A673 (cell line): Measurements from ENCODE around the gene TTF1. TPM values are rescaled to one million over a fixed set of nuclear protein-coding genes. Genes with fewer than 3 reads are reported as not detected.

Experiments used
- BruUV-seq: library from RNA; stranded (reverse); fragments of 400-500 nt; replicated peaks from 2 replicates; lab custom pipeline; 2021; lab: Mats Ljungman, UMichigan
- CTCF ChIA-PET: fragments of 300-600 bp; sonication (Branson Sonifier 250); formaldehyde crosslinking; loops from one replicate; lab custom pipeline; 2022; ENCODE audit warnings: antibody characterized with exemption; lab: Charles Lee
- POLR2A ChIA-PET: fragments of 300-600 bp; sonication (Branson Sonifier 250); formaldehyde crosslinking; loops from one replicate; lab custom pipeline; 2022; ENCODE audit warnings: antibody characterized with exemption; ENCODE audit not compliant: low non-redundant PET; lab: Charles Lee
- DNase-seq: peaks from one replicate; pipeline ENCODE4 v3.0.0-alpha.2; 2015; ENCODE audit warnings: low spot score
- H3K27ac ChIP-seq: fragments of 200-600 bp; sonication (generic); 2 replicates; pipeline ENCODE4 v1.5.1; 2016; ENCODE audit warnings: mixed run types, low read depth, mild to moderate bottlenecking, mixed read lengths, antibody characterized with exemption, low read length; ENCODE audit not compliant: poor library complexity, severe bottlenecking
- H3K27me3 ChIP-seq: fragments of 200-600 bp; sonication (generic); replicated peaks from 2 replicates; pipeline ENCODE4 v1.6.1; 2017; ENCODE audit warnings: mixed run types, low read depth, mild to moderate bottlenecking, mixed read lengths, antibody characterized with exemption, low read length; ENCODE audit not compliant: insufficient read depth, poor library complexity
- H3K36me3 ChIP-seq: fragments of 200-600 bp; sonication (generic); 2 replicates; pipeline ENCODE4 v1.6.1; 2016; ENCODE audit warnings: mixed run types, mild to moderate bottlenecking, mixed read lengths, antibody characterized with exemption, low read length; ENCODE audit not compliant: insufficient read depth, poor library complexity, severe bottlenecking
- H3K4me1 ChIP-seq: fragments of 200-600 bp; sonication (generic); 2 replicates; pipeline ENCODE4 v1.6.1; 2017; ENCODE audit warnings: mixed run types, mild to moderate bottlenecking, mixed read lengths, antibody characterized with exemption, low read length; ENCODE audit not compliant: insufficient read depth, poor library complexity, severe bottlenecking
- H3K4me3 ChIP-seq: fragments of 200-600 bp; sonication (generic); 2 replicates; pipeline ENCODE4 v1.5.1; 2016; ENCODE audit warnings: low read depth, mixed run types, mild to moderate bottlenecking, mixed read lengths, low read length; ENCODE audit not compliant: poor library complexity, severe bottlenecking
- H3K9me3 ChIP-seq: fragments of 200-600 bp; sonication (generic); 2 replicates; pipeline ENCODE4 v1.6.1; 2016; ENCODE audit warnings: mixed run types, low read depth, mild to moderate bottlenecking, mixed read lengths, antibody characterized with exemption, low read length; ENCODE audit not compliant: poor library complexity, severe bottlenecking
- CTCF ChIP-seq: fragments of 300-800, 200-600 bp; sonication (generic); conservative IDR thresholded peaks from 2 replicates; pipeline ENCODE4 v1.5.1; 2017; ENCODE audit warnings: low read depth, mild to moderate bottlenecking, antibody characterized with exemption, low read length, moderate library complexity, mixed read lengths
- EZH2 ChIP-seq: fragments of 200-600 bp; sonication (generic); IDR thresholded peaks from 2 replicates; pipeline ENCODE4 v1.6.1; 2017; ENCODE audit warnings: borderline replicate concordance, low read depth, mild to moderate bottlenecking, mixed read lengths, antibody characterized with exemption, low read length; ENCODE audit not compliant: poor library complexity, severe bottlenecking
- intact Hi-C: fragments of 100-400 bp; cut with micrococcal nuclease; formaldehyde crosslinking; loops from one replicate; pipeline ENCODE4 v1.10.0; 2022; ENCODE audit not compliant: unreplicated experiment
- total RNA-seq: library from RNA; stranded (reverse); gene quantifications from 2 replicates; pipeline ENCODE4 v1.2.3, GENCODE V29; 2021

Gene TTF1
- total RNA-seq, 1 experiment from 2014 or later = 27.5 TPM

- Histone ChIP-seq H3K27me3 (peaks cover 44% of the 10 kb centered on the region), H3K9me3 (no peaks in the 10 kb centered on the region), H3K27ac (no peak overlapping the region), H3K4me3 (no peak overlapping the region), H3K36me3 (no peaks in the 10 kb centered on the region), H3K4me1 (no peaks in the 10 kb centered on the region)
- no peak for TF ChIP-seq EZH2
- TF ChIP-seq CTCF = no peak
- intact Hi-C loops = no loop called here
- DNase-seq = peak; percentile 56
- CTCF ChIA-PET = no interaction called here
- POLR2A ChIA-PET = interaction anchor here (0.6 kb wide), 1 partner anchor 274 kb away, joined by 9 read pairs; no protein-coding TSS in a partner anchor
- BruUV-seq = no TSS peak
Measured at GRCh38 chr9:132443951-132444607, 37.4 kb upstream of the TTF1 start.

GRCh38 chr9:132441404-132441803, 34.8 kb upstream of the TTF1 start:
- H3K27me3 ChIP-seq = peaks cover 46% of the 10 kb centered on the region
- H3K36me3 ChIP-seq = no peaks in the 10 kb centered on the region
- no peaks in the 10 kb centered on the region for H3K4me1 ChIP-seq
- no TSS peak for BruUV-seq
- ChIA-PET CTCF (no interaction called here), POLR2A (no interaction called here)
- H3K9me3 ChIP-seq = no peaks in the 10 kb centered on the region
- H3K4me3 ChIP-seq = no peak overlapping the region
- H3K27ac ChIP-seq = no peak overlapping the region
- no peak for DNase-seq
- intact Hi-C loops = loop anchor here (1.0 kb wide), 1 partner anchor 20 kb away; no protein-coding TSS in a partner anchor
- TF ChIP-seq CTCF (no peak), EZH2 (no peak)

- no peak for TF ChIP-seq EZH2
- no peak for TF ChIP-seq CTCF
- Histone ChIP-seq H3K4me1 (no peaks in the 10 kb centered on the region), H3K36me3 (no peaks in the 10 kb centered on the region), H3K9me3 (no peaks in the 10 kb centered on the region), H3K27ac (no peak overlapping the region), H3K4me3 (no peak overlapping the region), H3K27me3 (peaks cover 52% of the 10 kb centered on the region)
- no peak for DNase-seq
- intact Hi-C loops = loop anchor here (1.0 kb wide), 1 partner anchor 21 kb away; no protein-coding TSS in a partner anchor
- ChIA-PET POLR2A (no interaction called here), CTCF (no interaction called here)
- BruUV-seq = no TSS peak
Measured at GRCh38 chr9:132440735-132441134, 34.1 kb upstream of the TTF1 start.
